GM18858 (cell line): ENCODE measurements around the gene ANKRD33B.
"Not testable (repeated sequence)": the region's sequence is repeated elsewhere in the genome, so short reads cannot be mapped to it uniquely, and the experiment has no call there.

Experiments used
- ATAC-seq: cut with Tn5 transposase; IDR thresholded peaks from one replicate; pipeline ENCODE4 v1.9.1; 2021; ENCODE audit not compliant: unreplicated experiment

The ANKRD33B gene

DNA sequence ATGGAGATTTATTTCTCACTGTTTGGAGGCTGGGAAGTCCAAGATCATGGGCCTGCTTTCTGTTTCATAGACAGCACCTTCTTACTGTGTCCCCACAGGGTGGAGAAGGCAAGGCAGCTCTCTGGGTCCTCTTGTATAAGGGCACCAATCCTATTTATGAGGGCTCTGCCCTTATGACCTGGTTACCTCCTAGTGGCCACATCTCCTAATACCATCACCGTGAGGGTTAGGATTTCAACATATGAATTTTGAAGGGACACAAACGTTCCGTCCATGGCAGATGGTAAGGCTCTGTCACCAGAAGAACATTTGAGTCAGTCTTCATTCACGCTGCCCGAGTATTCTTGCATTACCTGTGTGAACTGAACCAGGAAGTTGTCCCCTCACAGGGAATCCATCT, 48.4 kb downstream of the ANKRD33B start:
- no peak for ATAC-seq

DNA sequence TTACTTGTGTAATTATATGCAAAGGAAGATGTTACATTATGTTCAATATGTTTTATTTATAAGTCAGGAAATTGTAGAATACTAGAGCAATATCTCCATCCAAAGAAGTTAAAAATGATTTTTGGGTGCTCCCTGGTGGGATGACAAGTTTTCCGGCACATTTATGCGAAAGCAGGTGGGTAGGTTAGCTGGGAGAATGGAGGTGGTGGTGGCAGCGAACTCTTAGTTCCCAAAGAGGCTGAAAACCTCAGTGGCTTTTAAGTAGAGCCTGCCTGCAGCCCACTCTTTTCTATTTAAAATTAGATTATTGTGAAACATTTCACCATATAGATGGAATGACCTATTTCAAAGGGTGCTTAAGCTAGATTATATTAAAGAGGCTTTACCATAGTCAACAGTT, 51.8 kb downstream of the ANKRD33B start:
- ATAC-seq, result no peak

DNA sequence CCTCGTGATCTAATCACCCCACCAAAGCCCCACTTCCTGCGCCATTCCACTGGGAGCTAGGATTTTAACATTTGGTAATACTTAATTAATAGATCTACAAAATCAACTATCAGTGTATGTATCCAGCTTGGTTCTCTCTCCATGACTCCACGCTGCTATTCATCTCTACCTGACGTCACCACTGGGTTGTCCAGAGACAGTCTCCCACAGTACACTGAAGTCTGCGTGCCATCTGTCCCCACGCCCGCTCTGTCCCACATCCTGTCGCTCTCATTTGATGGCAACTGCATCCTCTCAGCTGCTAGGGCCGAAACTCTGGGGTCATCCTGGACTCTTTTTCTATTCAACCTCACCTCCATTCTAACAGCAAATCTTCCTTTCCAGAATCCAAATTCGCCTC, 53.2 kb downstream of the ANKRD33B start:
- ATAC-seq, result no peak

DNA sequence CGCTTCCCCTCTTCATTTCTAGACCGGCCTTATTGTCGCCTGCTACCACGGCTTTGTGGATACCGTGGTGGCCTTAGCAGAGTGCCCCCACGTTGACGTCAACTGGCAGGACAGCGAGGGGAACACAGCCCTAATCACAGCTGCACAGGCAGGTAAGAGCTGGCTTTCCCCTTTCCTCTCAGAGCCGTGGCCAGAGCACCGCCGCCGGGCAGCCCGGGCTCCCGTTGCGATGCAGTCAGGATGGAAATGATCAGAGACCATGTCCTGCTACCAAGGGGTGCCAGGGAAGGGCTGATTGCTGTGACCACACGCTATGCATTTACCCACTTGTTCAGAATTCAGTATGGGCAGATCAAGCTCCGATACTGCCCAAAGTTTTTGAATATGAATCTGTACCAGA, 54.4 kb downstream of the ANKRD33B start:
- no peak for ATAC-seq

DNA sequence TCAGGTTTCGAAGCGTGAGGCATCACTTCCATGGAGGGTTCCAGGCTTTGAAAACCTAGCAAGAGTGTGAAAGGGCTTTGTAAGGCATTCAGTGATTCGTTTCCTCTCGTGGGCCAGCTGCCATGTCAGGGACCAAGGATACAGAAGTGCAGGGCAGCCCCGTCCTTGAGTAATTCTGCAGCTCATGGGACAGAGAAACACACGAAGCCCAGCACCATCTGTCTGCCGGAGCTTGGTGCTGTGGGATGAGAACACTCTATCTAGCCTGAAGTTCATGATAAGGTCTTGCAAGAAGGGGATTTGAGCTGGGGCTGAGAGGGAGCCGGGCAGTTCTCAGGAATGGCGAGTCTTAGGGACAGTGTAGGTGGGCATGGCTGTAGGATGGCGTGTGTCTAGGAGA, 55.8 kb downstream of the ANKRD33B start:
- no peak for ATAC-seq

DNA sequence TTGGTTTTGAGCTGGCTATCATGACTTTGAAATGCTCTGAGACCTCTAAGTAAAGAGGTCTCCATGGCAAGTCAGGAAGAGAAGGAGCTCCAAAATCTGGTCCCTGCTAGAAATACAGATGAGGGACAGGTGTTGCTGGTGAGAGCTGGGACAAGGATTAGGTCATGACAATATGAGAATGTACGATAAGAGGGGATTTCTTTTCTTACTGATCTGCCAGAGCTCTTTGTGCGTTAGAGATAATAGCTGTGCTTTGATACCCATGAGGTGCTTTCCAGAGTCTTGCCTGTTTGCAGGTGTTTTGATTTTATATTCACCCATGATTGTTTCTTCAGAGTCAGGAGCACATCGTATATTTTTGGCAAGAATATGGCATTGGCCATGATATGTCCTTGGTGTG, 56.5 kb downstream of the ANKRD33B start:
- peak; percentile 68 for ATAC-seq

DNA sequence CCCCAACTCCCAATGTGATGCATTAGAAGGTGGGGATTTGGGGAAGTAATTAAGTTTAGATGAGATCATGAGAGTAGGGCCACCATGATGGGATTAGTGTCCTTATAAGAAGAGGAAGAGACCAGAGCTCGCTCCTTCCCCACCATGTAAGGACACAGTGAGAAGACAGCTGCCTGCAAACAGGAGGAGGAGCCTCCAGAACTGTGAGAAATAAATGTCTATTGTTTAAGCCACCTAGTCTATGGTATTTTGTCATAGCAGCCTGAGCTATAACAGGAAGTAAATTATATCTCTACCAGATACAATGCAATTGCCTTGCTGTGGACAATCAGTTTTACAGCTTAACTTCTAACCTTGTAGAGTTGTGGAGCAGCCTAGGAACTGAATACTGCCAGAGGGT, 58.0 kb downstream of the ANKRD33B start:
- ATAC-seq, result no peak

DNA sequence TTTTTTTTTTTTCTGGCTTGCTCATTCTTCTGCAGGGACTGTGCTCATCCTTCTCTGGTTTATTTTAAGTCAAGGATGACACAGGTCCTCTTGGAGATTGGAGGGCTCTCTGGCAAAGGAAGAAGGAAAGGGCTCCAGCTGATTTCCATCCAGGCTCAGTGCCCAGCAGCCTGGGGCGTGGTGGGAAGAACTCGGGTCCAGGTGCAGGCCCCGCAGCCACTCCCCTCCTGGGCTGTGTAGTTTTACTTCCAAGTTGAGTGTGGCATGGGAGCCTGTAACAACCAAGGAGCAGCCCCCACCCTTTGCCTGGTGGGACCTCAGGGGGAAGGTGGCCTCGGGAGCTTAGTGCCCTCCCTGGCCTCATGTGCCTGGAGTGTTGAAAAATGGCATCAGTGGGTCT, 58.9 kb downstream of the ANKRD33B start:
- no peak for ATAC-seq

DNA sequence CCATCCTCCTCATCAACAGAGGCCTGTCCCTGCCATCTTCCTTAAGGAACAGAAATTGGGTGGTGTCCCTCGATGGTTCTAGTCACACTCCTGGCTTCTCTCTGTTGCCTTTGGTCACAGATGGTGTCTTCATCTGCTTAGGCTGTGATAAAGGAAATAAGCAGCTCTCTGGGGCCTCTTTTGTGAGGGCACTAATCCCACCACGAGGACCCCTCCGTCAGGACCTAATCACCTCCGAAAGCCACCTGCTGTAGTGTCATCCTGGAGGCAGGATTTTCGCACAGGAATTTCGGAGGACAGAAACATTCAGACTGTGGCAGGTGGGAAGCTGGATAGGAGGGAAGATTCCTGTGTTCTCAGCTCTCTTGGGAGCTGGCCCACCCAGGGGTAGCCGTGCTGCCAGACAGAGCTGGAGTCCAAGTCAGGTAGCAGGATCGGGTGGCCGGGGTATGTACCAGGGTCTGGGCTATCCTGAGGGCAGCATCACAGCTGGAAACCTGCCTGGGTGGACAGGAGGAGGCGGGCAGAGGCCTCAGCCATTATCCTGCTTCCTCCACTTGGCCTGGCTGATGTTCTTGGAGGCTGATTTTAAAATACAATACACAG, 59.5 kb downstream of the ANKRD33B start:
- ATAC-seq, result no peak

DNA sequence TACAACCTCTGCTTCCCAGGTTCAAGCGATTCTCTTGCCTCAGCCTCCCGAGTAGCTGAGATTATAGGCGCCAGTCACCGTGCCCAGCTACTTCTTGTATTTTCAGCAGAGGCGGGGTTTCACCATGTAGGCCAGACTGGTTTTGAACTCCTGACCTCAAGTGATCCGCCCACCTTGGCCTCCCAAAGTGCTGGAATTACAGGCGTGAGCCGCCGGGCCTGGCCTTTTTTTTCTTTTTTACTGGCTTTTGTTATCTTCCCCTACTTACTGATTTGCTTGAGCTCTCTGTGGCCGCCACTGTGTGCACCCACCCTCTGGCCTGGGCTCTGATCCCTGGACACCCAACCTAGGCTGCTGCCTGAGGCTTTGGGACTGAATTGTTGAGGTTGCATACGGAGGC, 60.3 kb downstream of the ANKRD33B start:
- no peak for ATAC-seq

DNA sequence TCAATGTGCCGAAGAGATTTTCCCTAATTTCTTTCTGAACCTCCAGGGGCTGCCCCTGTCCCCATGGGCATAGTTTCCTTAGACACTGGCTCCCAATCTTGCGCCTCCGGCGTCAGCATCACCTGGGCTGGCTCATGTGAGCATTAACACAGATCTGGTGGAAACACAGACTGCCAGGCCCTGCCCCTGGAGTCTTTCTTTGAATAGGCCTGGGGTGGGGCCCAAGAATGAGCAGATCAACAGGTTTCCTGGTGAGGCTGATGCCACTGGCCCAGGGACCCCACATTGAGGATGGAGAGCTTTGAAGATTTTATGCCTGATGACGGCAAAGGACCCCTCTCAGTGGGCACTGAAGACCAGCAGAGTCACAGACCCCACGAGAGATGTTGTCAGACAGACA, 60.8 kb downstream of the ANKRD33B start:
- ATAC-seq, result no peak

DNA sequence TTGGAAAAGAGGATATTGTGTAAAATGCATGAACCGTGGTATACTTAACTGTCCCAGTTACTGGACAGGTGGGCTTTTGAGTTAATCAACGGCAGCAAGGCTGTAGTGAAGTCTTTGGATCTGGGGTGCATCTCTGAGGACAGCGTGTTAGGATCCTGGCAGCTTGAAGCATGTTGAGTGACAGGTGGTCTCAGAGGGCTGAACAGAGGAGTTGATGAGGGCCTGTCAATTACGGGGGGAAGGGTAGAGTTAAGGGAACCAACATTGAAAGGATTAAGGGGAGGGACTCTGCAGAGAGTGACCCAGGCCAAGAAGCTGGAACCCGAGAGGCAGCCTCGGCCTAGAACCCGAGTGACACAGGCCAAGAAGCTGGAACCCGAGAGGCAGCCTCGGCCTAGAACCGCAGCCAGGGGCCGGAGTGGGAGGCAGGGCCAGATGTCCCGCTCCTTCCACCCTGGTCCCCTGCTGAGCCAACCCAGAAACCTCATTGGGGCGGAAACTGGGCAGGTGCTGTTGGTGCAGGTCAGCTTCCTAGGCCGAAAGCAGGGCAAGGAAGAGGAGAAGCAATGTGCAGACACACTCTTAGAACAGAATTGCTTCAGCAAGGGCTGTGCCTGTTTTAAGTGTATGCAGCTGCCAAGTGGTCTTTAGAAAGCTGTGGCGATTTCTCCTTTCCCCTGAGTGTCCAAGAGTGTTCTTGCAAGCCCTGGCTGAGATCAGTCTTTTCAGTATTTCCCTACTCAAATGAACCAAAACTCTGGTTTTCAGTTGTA, 62.0 kb downstream of the ANKRD33B start:
- no peak for ATAC-seq

DNA sequence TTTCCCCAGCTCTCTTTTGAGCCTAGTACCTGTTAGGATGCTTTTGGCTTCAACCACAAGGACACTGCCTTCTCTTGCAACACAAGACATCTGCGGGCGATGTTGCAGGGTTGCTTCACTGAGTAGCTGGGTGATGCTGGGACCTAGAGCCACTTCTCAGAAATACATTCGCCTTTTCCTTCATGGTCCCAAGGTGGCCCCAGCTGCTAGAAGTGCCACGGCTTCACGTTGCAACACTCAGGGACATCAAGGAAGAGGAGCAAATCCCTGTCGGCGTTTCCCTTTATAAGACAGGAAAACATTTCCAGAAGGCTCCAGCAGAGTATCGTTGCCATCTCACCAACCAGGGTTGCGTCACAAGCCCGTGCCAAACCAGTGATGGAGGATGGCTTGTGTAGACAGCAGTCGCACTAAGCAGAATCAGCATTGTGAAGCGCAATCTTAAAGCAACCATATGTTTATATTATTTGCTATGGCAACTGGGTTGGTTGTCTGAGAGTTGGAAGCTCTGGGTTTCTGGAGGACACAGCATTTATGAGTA, 62.7 kb downstream of the ANKRD33B start:
- ATAC-seq, result no peak

DNA sequence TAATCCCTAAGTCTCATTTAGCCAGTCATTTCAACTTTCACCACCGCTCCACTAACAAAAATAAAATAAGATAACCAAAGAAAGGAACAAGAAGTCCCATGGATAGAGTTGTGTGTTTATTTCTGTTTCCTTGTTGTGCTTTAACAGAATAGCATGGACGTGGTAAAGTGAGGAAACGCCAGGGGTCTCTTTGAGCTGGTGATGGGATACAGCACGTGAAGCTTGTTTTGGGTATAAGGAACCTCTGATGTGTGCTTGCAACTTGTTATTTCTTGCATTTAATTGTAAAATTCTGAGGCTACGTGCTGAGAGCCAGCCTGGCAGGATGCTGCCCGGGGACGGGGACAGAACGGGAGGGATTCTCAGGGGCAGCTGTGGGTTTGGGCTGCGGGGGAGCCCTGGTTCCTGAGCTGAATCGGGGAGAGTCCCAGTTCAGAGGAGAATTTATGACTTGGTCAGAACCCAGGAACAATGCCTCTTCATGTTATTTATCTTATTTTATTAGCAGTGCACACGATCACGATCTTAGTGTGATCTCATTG, 63.4 kb downstream of the ANKRD33B start:
- ATAC-seq, result peak; percentile 5

DNA sequence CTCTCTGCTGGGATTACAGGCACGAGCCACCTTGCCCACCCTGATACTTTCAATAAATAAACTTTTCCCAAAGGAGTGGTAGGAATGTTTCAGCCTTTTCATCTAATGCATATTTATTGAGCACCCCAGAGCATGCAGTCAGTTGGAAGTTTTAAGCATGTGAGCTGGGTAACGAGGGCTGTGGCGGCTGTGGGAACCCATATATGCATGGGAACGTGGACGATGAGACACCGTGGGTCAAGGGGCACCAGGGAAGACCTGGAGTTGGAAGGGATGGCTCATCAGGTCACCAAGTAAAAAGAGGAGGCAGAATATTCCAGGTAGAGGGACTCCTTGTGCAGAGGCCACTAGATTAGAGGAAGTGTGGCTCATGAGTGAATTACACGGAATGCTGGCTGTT, 64.7 kb downstream of the ANKRD33B start:
- ATAC-seq, result no peak

DNA sequence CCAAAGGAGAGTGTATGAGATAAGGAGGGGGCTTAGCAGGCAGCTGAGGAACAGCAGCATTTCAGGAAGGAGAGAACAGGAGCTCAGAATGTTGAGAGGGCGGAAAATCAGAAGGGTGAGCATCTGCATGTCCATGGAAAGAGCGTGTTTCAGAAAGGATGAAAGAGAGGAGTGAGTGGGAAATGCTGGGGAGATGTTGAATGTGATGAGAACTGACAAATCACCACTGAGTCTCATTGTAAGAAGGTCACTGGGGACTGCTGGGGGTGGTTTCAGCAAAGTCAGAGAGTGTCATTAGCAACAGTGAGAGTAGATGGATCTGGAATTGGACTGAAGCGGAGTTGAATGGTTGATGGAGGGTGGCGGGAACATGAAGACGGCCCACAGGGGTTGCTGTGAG, 65.8 kb downstream of the ANKRD33B start:
- ATAC-seq, result no peak

DNA sequence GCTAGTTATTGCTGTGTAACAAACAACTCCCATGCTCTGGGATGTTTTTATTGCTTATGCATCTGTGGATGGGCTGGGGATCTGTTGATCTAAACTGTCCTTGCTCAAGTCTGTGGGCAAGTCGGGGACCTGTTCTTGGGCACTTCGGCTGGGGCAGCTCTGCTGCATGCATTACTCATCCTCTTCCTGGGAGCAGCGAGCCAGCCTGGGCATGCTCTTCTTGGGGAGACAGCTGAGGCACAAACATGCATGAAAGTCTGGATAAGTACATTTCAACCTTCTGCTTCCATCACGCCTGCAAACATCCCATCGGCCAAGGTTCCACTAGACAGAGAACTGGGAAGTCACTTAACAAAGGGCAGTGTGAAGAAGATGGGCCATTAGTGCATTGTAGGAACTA, 66.3 kb downstream of the ANKRD33B start:
- ATAC-seq, result no peak

DNA sequence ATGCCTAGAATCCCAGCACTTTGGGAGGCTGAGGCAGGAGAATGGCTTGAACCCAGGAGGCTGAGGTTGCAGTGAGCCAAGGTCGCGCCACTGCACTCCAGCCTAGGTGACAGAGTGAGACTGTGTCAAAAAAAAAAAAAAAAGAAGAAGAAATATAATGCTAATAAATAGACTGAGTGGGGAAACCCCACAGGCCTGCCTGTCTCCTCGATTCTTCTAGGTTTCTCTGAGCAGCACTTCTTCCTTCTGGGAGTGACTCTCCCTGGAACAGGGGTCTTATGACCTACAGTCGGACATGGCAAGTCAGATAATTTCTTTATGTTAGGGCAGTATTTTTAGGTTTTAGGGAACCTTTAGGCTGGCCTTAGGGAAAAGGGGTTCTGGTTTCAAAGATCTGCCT, 66.9 kb downstream of the ANKRD33B start:
- ATAC-seq, result not testable (repeated sequence)

DNA sequence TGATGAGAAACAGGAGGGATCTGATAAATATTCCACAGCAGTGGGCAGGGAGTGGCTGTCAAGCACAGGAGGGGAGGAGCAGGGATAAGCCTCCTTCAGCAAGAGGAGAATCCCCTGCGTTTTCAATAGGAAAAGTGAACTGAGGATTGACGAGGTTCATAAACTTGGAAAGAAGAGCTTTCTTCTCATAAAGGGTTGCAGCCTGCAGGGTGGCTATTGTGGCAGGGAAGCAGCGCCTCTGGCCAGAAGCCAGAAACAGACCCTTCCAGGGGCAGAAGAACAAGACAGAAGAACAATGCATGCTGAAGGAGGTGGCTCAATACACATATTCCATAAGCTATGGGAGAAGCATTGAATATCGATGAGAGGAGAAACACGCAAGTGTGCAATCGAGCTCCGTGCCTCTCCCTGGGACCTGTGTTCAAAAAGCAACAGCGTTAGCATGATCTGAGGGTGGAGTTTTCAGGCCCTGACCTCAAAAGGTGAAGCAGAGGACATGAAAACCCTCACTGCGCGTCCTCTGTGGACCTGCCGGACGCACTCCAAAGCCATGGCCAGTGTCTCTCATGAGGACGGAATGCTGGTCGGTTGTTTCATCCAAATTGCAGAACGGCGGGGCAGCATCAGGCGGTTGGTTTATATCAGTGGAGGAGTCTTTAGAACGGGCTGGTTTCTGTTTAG, 67.6 kb downstream of the ANKRD33B start:
- peak; percentile 2 for ATAC-seq

DNA sequence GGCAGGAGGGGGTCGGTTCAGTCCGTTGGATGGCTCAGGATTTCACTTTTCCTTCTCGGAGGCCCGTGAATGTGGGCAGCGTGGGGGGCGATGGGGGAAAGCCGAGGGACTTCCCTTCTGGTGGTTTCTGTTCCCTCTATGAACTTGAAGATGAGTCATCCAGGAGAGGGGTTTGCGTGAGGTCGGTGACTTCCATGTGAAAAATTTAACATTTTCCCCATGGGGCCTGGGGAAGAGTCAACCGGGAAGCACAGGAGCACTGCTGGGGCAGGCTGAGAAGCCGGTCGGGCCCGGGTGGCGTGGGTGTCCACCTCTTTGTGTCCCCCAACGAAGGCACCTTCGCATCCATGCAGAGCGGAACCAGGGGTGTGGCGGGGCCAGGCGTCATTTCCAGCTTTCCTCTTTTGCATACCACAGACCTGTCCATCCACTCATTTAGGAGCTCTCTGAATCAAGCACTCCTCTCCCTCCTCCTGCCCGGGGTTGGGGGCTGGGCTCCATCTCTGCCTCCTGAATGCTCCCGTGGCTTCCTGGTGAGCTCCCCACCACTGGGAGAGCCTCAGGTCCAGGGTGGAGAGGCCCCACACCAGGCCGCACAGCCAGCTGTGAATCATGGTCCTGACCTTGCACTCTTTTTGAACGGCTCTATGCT, 68.4 kb downstream of the ANKRD33B start:
- peak; percentile 29 for ATAC-seq
